ENCODE data around the gene TNFRSF13B.
"Not testable (repeated sequence)": the region's sequence is repeated elsewhere in the genome, so short reads cannot be mapped to it uniquely, and the experiment has no call there.

- not testable (repeated sequence) for TF ChIP-seq CTCF (IDR thresholded peaks at IDR 0.05; ENCODE audit: low read depth, low read length); EZH2phosphoT487 (IDR thresholded peaks at IDR 0.05; ENCODE audit: low read depth)
Measured at GRCh38 chr17:17014748-17015124, 42.8 kb upstream of the TNFRSF13B start.

Data from OCI-LY3 (cell line).